GM18499 (cell line): ENCODE results near the gene PAFAH1B2.
"Not testable (repeated sequence)": the region's sequence is repeated elsewhere in the genome, so short reads cannot be mapped to it uniquely, and the experiment has no call there.

Experiments
- ATAC-seq: cut with Tn5 transposase; IDR thresholded peaks from one replicate; pipeline ENCODE4 v1.9.1; 2021; ENCODE audit warnings: moderate number of reproducible peaks; ENCODE audit not compliant: insufficient read depth, unreplicated experiment

The PAFAH1B2 gene

GRCh38 chr11:117126223-117126965 lies 17.7 kb upstream of the PAFAH1B2 start:
- no peak for ATAC-seq

GRCh38 chr11:117127171-117127901 lies 16.8 kb upstream of the PAFAH1B2 start:
- ATAC-seq, result no peak

- no peak for ATAC-seq
These were observed 15.8 kb upstream of the PAFAH1B2 start for GRCh38 chr11:117128289-117128688.

GRCh38 chr11:117130396-117130795 lies 13.7 kb upstream of the PAFAH1B2 start:
- ATAC-seq, result not testable (repeated sequence)

GRCh38 chr11:117130879-117131278 lies 13.2 kb upstream of the PAFAH1B2 start:
- no peak for ATAC-seq

GRCh38 chr11:117134431-117134830 lies 9.7 kb upstream of the PAFAH1B2 start:
- no peak for ATAC-seq

- ATAC-seq, result not testable (repeated sequence)
These were observed 9.1 kb upstream of the PAFAH1B2 start for GRCh38 chr11:117134979-117135378.

GRCh38 chr11:117137223-117138086 lies 6.6 kb upstream of the PAFAH1B2 start:
- ATAC-seq, result not testable (repeated sequence)

GRCh38 chr11:117143390-117143789 lies 697 bp upstream of the PAFAH1B2 start:
- no peak for ATAC-seq

GRCh38 chr11:117144477-117145392 lies 648 bp downstream of the PAFAH1B2 start:
- ATAC-seq, result peak; percentile 20

GRCh38 chr11:117145393-117145761 lies 1.3 kb downstream of the PAFAH1B2 start:
- no peak for ATAC-seq

- no peak for ATAC-seq
These were observed 2.4 kb downstream of the PAFAH1B2 start for GRCh38 chr11:117146521-117146920.

- ATAC-seq, result no peak
These were observed 8.0 kb downstream of the PAFAH1B2 start for GRCh38 chr11:117152066-117152465.

- ATAC-seq, result no peak
These were observed 10.4 kb downstream of the PAFAH1B2 start for GRCh38 chr11:117154468-117154867.

- ATAC-seq, result no peak
These were observed 13.4 kb downstream of the PAFAH1B2 start for GRCh38 chr11:117157507-117157906.

- ATAC-seq, result no peak
These were observed 15.8 kb downstream of the PAFAH1B2 start for GRCh38 chr11:117159892-117160291.

- no peak for ATAC-seq
These were observed 16.7 kb downstream of the PAFAH1B2 start for GRCh38 chr11:117160826-117161225.

GRCh38 chr11:117166491-117166890 lies 22.4 kb downstream of the PAFAH1B2 start:
- ATAC-seq, result no peak

- no peak for ATAC-seq
These were observed 25.6 kb downstream of the PAFAH1B2 start for GRCh38 chr11:117169736-117170135.

GRCh38 chr11:117170210-117170609 lies 26.1 kb downstream of the PAFAH1B2 start:
- no peak for ATAC-seq
